ENCODE data around the gene APOL6. TPM values are rescaled to one million over a fixed set of nuclear protein-coding genes. Genes with fewer than 3 reads are reported as not detected.

The APOL6 gene
- polyA plus RNA-seq, 1 donor (not counting 4 experiments of a cell fraction or from before 2014, with no cell fraction given): 4.2 TPM

DNA sequence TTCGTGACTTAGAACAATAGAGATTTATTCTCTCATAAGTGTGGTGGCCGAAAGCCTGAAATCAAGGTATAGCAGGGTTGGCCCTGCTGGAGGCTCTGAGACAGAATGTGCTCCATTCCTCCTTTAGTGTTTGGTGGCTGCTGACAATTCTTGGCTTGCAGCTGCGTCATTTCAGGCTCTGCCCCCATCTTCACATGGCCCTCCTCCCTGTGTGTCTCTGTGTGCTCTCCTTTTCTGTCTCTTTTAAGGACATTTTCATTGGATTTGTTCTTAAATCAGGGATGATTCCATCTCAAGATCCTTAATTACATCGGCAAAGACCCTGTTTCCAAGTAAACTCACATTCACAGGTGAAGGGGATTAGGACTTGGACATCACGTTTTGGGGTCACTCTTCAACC lies 10.2 kb upstream of the APOL6 start:
- Histone ChIP-seq H3K27me3 (ENCODE audit: control insufficient read depth, extremely low read depth, insufficient read depth, low read length) (no peaks in the 10 kb centered on the region), H3K36me3 (ENCODE audit: control insufficient read depth in 2 of 2, extremely low read depth in 1 of 2, insufficient read depth in 2 of 2, low read length in 2 of 2) (no peaks in the 10 kb centered on the region), H3K4me3 (ENCODE audit: control insufficient read depth in 2 of 3, extremely low read depth in 1 of 3, insufficient read depth in 2 of 3, low read depth in 1 of 3, low read length in 3 of 3) (no peak overlapping the region), H3K4me2 (ENCODE audit: control insufficient read depth, extremely low read depth, insufficient read depth, low read depth, low read length) (no peak overlapping the region), H2AFZ (ENCODE audit: control insufficient read depth, low read length) (no peak overlapping the region), H3K9me3 (ENCODE audit: control insufficient read depth, low read depth, low read length) (no peaks in the 10 kb centered on the region), H3K27ac (ENCODE audit: control insufficient read depth, insufficient read depth, low read length) (no peak overlapping the region), H4K20me1 (ENCODE audit: control insufficient read depth, extremely low read depth, insufficient read depth, low read length) (no peaks in the 10 kb centered on the region), H3K9me1 (ENCODE audit: control insufficient read depth, extremely low read depth, insufficient read depth, low read length) (no peaks in the 10 kb centered on the region), H3K9ac (ENCODE audit: control insufficient read depth, extremely low read depth, insufficient read depth, low read length) (no peak overlapping the region), H3K79me2 (ENCODE audit: control insufficient read depth, insufficient read depth, low read length) (no peaks in the 10 kb centered on the region), H3K4me1 (ENCODE audit: control insufficient read depth, extremely low read depth, insufficient read depth, low read length) (peaks cover 3% of the 10 kb centered on the region)
- no peak for FAIRE-seq
- no peak for TF ChIP-seq EZH2 (IDR thresholded peaks at IDR 0.05; ENCODE audit: low read length)
- no peak for TF ChIP-seq CTCF (optimal IDR thresholded peaks at IDR 0.05 in 1 of 3, IDR thresholded peaks at IDR 0.05 in 1 of 3, conservative IDR thresholded peaks at IDR 0.05 in 1 of 3; ENCODE audit: extremely low read depth in 1 of 3, insufficient read depth in 2 of 3, low read length in 3 of 3)
- dilution Hi-C loops (cut with MboI; ENCODE audit: extremely low pct_ligation_motif_present, low sequenced_read_pairs): no loop called here
- no peak for DNase-seq (ENCODE audit: low read depth, low spot score)

GRCh38 chr22:35638410-35638809 lies 9.8 kb upstream of the APOL6 start:
- H3K27me3 ChIP-seq (ENCODE audit: control insufficient read depth, extremely low read depth, insufficient read depth, low read length): no peaks in the 10 kb centered on the region
- FAIRE-seq (no peak), DNase-seq (ENCODE audit: low read depth, low spot score) (no peak)
- no peaks in the 10 kb centered on the region for H4K20me1 ChIP-seq (ENCODE audit: control insufficient read depth, extremely low read depth, insufficient read depth, low read length)
- no peak overlapping the region for H3K4me3 ChIP-seq (ENCODE audit: control insufficient read depth in 2 of 3, extremely low read depth in 1 of 3, insufficient read depth in 2 of 3, low read depth in 1 of 3, low read length in 3 of 3)
- H3K36me3 ChIP-seq (ENCODE audit: control insufficient read depth in 2 of 2, extremely low read depth in 1 of 2, insufficient read depth in 2 of 2, low read length in 2 of 2): no peaks in the 10 kb centered on the region
- H3K27ac ChIP-seq (ENCODE audit: control insufficient read depth, insufficient read depth, low read length): no peak overlapping the region
- H3K4me1 ChIP-seq (ENCODE audit: control insufficient read depth, extremely low read depth, insufficient read depth, low read length): peaks cover 3% of the 10 kb centered on the region
- peak overlapping the region; percentile 6 for H3K9ac ChIP-seq (ENCODE audit: control insufficient read depth, extremely low read depth, insufficient read depth, low read length)
- H2AFZ ChIP-seq (ENCODE audit: control insufficient read depth, low read length): peak overlapping the region; percentile 48
- no peak for TF ChIP-seq CTCF (optimal IDR thresholded peaks at IDR 0.05 in 1 of 3, IDR thresholded peaks at IDR 0.05 in 1 of 3, conservative IDR thresholded peaks at IDR 0.05 in 1 of 3; ENCODE audit: extremely low read depth in 1 of 3, insufficient read depth in 2 of 3, low read length in 3 of 3)
- no peak for TF ChIP-seq EZH2 (IDR thresholded peaks at IDR 0.05; ENCODE audit: low read length)
- no peaks in the 10 kb centered on the region for H3K79me2 ChIP-seq (ENCODE audit: control insufficient read depth, insufficient read depth, low read length)
- H3K9me1 ChIP-seq (ENCODE audit: control insufficient read depth, extremely low read depth, insufficient read depth, low read length): no peaks in the 10 kb centered on the region
- dilution Hi-C loops (cut with MboI; ENCODE audit: extremely low pct_ligation_motif_present, low sequenced_read_pairs): no loop called here
- H3K4me2 ChIP-seq (ENCODE audit: control insufficient read depth, extremely low read depth, insufficient read depth, low read depth, low read length): no peak overlapping the region
- H3K9me3 ChIP-seq (ENCODE audit: control insufficient read depth, low read depth, low read length): no peaks in the 10 kb centered on the region

All from keratinocyte (primary cell).